HG03378 (cell line): Measurements from ENCODE around the gene FAM149A.

ENCODE experiments used
- ATAC-seq: cut with Tn5 transposase; IDR thresholded peaks from one replicate; pipeline ENCODE4 v1.9.1; 2021; ENCODE audit warnings: mild to moderate bottlenecking, moderate library complexity; ENCODE audit not compliant: unreplicated experiment

FAM149A gene

DNA sequence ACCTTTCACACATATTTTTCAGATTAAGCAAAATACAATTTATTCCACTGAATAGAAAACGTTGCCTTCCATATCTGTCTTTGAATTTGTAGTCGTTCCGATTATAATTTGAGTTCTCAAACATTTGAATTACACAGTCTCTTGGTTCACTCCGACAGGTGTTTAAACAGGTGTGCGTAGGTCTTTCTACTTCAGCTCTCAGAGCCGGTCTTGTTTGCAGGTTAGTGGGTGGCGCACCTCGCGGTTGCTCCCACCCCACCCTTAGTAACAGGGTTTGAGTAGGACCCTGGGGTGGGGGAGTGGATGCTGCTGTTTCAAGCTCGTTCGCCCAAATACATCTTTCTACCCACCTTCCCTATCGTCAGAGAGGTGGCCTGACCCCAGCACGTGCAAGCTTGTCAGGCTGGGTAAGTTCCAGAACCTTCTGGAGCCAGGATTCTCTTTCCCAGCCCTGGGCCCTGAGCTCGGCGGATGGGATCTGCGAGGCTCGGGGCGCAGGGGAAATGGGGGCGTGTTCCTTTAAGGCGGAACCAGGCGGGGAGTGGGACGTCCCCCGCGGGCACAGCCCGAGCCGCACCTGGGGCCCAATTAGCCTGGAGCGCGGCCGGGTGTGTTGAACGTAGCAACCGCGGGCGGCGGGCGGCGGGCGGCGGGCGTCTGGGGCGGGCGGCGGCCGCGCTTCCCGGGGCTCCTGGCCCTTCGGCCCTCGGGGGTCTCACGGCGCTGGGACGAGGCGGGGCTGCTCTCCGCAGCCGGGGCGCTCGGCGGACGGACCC, at the start of gene FAM149A:
TSS of gene FAM149A (plus strand) at position 591 of the 776 bp plus-strand sequence.
- no peak for ATAC-seq

DNA sequence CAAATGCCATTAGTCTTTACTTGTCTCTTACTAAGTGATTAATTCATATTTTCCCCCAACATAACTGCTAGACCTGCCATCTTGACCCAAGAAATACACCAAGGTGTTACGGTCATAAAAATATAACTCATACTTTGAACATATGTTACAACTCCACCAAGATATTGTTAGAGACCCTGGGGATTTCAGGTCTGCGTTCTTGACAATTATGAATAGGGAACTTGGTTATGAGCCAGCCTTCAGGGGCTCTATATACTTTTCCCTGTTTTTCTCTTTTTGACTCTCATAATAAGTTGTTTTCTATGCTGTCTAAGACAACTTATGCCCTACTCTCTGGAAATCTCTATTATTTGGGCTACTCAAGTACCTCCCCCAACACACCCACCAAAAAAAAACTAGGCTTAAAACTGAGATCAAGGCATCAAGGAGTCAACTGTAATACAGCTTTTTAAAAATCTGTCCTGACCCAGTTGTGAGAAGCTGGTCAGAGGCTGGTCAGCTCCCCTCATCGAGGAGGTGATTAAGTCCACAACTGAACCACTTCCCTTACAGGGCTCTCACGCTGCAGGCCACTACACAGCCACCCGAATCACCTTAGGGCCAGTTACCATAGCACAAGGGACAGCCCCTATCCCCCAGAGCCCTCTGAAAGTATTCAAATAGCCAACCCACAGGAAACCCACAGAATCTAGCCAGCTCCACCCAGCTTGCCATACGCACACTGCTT, 46.1 kb upstream of the FAM149A start:
- ATAC-seq, result peak; percentile 100

DNA sequence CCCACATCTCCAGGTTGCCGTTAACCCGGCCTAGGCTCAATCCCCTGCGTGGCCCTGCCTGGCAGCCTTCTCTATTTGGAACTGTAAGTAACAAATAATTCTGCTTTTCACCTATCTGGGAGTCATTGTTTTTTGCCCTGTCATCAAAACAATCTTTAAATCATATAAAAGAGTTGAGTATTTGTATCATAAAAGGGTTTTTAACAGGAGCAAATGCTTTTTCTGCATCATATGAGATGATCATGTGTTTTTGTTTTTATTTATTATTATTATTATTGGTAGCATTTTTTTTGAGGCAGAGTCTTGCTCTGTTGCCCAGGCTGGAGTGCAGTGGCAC, 45.6 kb upstream of the FAM149A start:
- no peak for ATAC-seq

DNA sequence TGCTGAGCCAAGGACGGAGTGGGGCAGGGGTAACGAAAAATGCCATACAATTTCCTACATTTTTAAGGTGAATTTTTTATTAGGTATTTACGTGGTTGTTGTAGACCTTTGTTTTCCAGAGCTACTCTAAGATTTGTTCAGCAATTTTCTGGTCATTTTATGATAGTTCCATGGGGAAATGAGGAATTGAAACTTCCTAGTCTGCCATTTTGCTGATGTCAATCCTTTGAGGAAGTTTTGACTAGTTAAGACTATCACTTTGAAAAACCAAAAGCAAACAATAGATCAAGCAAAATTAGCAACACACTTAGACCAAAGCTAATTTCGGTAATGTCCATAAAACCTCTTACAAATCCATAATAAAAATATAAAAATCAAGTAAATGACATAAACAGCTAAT, 42.6 kb upstream of the FAM149A start:
- ATAC-seq, result no peak

DNA sequence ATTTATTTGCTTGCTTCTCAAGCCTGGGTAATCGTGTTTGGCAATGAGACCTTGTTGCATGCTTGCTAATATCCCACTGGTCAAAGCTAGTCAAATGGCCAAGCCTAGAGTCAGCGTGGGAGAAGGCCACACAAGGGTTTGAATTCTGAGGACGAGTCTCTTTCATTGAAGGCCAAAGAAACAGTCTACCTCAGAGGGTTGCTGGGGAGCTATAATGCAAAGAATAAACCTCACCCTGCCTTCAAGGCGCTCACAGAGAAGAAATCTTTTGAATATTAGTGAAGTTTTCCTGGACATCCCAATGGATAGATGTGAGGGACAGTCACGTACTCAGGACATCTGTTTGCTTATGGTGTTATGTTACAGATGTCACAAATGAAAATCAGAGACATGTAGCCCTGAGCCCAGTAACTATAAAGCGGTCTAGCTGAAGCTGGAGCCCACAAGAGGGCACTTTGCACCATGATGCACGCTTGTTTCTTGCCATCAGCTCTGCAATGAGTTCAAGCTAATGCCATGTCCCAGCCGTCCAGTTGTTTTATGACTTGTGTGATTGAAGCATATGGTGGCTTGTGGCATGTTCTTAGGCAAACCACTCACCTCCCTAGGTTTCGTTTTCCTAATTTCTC, 36.6 kb upstream of the FAM149A start:
- peak; percentile 87 for ATAC-seq

DNA sequence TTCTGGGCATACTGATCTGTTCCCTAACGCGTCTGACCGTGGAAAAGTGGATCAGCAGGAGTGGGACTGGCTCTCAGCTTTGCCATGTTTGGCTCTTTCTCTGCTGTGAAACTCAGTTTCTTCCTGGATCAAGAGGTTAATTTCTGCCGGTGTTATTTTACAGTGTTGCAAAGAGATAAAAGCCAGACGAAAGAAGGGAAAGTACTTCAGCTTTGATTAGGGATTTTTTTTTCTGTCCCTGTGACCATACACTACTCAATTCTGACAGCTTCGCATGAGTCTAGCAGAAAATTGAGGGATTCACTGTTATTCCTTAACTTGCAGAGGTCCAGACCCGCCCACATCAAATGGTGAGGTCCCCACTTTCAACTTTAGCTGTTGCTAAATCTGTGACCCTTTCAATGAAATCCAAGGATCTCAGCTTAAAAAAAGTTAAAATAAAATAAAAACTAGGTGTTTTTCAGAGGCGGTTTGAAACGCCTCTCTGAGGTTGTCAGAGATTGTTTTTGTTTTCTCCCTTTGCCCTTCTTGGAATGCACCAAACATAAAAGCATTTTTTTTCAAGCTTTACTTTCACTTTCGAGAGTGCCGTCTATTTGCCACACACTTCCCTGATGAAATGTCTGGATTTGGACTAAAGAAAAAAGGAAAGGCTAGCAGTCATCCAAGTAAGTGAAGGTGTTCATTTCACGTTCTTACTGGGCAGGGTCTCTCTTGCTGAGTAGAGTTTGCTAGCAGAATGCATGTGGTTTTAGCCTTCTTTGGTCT, 35.7 kb upstream of the FAM149A start, which contains the start of gene TLR3:
TSS of gene TLR3 (plus strand) at position 576 of the 768 bp plus-strand sequence. CDS start 7,464 bp downstream, outside the sequence.
- ATAC-seq, result no peak

DNA sequence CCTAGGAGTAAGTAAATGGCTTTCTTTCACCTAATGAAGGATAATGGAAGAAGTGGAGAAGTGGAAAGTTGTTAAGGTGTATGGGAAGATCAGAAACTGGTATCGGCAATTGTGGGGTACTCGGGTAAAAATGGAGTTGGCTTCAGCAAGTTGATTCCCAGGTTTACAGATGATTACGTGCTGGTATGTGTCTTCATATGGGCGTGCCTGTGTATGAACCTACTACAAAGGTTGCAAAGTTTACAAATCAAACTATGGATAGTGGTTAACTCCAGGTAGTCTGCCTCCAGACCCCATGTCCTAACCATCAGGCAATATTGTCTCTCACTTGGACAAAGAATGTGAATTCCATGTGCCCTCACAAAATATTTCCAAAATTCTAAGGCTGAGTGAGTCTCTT, 34.8 kb upstream of the FAM149A start:
- no peak for ATAC-seq

DNA sequence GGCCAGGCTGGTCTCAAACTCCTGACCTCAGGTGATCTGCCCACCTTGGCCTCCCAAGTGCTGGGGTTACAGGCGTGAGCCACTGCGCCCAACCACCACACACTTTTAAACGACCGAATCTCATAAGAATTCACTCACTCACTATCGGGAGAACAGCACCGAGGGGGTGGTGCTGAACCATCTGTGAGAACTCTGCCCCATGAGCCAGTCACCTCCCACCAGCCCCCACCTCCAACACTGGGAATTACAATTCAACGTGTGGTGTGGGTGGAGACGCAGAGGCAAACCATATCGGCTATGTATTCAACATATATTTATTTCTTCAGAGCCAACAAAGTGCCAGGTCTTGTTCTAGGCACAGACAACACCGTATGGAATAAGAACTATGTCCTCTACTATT, 32.0 kb upstream of the FAM149A start:
- ATAC-seq, result no peak

DNA sequence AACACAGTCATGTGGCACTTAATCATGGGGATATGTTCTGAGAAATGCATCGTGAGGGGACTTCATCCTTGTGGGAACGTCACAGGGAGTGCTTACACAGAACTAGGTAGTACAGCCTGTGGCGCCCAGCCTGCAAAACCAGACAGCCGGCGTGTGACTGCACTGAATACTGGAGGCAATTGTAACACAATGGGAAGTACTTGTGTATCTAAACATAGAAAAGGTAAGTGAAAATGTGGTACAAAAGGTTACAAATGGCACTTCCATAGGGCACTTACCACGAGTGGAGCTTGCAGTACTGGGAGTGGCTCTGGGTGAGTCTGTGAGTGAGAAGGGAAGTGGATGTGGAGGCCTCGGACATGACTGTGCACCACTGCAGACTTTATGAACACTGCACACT, 30.3 kb upstream of the FAM149A start:
- ATAC-seq, result no peak

DNA sequence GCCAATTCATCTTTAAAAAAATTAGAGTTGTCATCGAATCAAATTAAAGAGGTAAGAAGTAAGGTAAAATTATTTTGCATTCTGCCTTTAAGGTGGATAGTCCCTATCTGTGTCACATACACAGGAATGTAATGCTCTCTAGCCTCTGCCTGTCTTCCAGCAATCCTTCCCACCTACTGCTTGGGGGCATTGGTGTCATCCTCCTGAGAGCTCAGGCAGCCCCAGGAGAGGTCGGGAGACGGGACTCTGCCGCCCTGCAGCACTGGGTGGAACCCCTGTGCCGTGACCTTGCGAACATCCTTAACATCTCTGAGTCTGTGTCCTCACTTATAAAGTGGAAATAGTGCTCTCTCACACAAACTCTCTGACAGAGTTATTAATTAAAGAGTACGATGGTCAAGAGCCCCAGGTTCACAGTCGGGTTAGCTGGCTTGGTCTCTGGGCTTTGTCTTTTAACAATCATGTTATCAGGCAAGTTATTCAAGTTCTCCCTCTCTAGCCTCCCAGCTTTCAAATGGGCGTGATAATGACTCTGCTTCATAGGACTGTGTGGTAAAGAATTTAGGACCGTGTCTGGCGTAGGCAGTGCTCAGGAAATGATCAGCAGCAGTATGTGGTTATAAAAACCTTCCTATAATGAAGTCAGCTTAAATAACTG, 25.4 kb upstream of the FAM149A start:
- ATAC-seq, result no peak

DNA sequence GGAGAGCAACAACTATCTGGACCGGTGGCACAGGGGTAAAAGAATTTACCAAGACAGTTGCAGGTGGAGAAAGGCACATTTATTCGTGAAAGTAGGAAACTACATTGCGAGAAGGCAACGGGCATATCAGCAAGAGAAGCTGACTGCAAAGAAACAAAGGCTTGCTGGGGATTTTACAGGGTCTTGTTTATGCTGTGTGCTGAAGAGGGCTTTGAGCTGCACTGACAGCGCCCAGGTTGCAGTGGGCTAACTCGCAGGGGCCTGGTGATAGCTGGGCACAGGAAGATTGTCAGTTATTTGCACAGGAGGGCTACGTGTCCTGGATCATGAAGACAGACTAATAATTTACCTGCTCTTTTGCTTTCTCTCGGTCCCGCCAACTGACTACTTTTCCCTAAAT, 24.8 kb upstream of the FAM149A start:
- ATAC-seq, result no peak

DNA sequence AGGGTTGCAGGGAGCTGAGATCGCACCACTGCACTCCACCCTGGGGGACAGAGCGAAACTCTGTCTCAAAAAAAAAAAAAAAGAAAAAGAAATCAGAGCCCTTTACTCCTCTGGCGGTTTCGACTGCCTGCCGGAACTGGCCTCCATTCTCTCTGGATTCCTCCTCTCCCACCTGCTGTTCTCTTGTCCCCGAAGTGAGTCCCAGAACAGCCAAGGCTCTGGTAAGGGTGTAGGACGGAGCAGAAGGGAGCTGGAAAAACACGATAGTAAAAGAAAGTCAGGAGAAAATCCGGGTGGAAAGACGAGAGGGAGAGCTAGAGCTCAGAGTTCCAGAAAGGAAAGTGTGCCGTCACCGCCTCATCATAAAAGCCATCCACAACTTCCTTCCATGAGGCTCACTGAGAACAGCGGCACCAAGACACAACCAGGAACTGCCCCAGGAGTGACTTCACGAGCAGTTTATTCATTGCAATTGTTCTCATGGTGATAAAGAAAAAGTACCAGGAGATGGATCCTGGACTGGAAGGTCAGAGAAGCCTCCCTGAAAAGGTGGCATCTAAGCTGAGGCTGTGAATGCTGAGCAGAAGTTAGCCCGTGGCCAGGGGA, 23.2 kb upstream of the FAM149A start:
- ATAC-seq, result no peak

DNA sequence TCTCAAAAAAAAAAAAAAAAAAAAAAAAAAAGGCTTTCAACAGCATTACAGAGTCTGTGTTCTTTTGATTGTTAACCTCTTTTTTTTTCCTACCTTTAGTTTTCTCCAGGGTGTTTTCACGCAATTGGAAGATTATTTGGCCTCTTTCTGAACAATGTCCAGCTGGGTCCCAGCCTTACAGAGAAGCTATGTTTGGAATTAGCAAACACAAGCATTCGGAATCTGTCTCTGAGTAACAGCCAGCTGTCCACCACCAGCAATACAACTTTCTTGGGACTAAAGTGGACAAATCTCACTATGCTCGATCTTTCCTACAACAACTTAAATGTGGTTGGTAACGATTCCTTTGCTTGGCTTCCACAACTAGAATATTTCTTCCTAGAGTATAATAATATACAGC, 22.3 kb upstream of the FAM149A start:
- no peak for ATAC-seq

DNA sequence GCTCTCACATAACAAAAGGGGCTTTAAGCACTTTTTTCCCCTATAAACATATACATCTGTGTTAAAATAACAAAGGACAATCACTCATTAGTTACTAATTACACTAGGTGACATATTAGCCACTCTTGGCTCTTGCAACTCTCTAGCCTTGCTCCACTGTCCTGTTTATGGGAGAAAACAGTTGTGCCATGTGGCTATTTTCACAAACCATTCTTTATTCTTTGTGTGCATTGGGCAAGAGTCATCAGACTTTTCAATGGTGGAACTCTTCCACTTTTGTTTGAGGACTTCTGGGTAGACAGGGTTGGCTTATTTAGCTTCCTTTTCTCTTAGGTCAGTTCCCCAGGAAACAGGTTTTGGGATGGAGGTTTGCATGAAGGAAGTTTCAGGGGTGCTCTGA, 16.0 kb upstream of the FAM149A start:
- no peak for ATAC-seq

DNA sequence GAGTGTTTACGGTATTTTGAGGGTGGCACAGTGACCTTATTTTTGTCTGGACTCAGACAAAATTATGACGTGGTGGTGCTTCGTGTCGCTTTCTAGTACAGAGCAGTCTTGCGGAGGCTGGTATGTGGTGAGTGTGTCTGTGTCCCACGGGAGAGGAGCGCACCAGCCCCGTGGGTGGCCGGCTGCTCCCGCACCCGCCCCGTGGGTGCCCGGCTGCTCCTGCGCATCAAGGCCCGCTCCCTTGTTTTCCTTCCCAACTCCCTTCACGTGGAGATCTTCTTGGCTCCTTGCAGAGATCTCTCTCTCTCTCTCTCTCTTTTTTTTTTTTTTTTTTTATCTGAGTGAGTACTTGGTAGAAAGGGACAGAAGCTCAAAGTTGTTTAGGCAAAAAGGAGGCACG, 12.2 kb upstream of the FAM149A start:
- ATAC-seq, result no peak

DNA sequence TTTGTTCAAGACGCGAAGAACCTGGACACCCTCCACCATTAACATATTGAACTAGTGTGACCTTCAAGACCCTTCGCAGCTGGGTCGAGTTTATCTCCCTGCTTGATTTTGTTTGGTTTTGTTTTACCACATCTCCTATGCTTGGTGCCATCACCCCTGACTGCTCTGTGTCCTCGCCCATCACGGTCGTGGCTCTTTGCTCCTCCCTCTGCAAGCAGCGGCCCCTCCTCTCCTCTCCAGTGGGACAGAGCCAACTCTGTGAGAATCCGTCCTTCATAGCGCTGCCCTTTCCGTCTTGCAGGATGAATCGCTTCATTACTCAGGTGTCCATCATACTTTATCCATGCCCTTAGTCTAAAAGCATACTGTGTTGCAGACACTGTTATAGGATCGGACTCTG, 9.1 kb upstream of the FAM149A start:
- no peak for ATAC-seq

DNA sequence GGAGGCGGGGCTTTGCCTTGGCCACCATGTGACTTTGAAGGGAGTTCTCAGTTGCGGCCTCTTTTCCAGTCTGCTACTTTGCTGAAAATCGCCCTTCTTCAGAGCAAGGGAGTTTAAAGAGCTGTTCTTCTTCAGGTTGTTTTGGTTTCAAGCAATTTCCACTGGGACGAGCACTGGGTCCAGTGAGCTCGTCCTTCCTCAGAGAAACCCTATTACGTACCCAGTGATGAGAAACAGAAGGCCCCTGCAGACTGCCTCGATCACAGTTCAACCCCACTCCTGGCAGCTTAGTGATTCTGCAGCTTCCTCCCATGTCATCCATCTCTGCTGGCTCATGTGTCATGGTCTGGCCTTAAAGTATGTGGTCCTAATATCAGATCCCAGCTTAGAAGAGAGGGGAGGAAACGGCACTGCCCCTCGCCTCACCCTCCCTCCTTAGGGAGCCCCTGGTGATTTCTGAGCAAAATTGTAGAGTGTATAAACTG, 7.8 kb upstream of the FAM149A start:
- no peak for ATAC-seq

DNA sequence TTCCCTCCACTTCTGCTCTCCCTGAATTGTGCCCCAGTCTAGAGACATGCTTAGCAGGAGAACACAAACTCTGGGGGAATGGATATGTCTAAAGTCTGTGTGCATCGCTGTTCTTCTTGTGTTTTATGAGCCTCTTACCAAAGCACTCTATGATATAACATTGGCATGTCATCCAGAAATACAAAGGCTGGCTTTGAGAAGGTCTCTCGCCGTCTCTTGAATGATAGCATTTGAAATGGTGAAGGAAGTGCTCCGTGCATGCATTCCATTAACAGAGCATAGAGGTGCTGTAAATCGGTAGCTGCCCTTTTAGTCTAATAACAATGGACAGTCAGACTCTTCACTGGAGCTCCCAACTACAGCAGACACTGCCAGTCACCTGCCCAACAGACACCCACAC, 7.1 kb upstream of the FAM149A start:
- ATAC-seq, result no peak

DNA sequence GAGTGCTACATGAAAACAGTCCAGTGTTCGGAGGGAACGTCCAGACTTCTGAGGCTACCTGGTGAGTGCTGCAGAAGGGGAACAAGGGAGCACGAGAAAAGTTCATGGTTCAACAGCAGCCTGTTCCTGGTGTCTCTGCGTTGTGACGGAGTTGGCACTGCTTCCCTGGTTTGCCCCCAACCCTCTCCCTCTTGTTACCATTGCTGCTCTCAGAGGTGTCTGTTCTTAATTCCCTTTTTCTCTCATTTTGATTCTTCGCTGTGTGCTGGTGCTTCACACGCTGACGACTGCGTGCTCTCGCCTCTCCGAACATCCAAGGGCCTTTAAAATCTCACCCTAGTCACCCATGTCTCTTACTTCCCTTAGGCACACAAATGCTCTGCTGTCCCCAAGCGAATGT, 1.6 kb upstream of the FAM149A start:
- ATAC-seq, result no peak
